GM19467 (cell line): Measurements from ENCODE around the gene PAQR4.

Experiments used
- ATAC-seq: cut with Tn5 transposase; IDR thresholded peaks from one replicate; pipeline ENCODE4 v1.9.1; 2021; ENCODE audit warnings: mild to moderate bottlenecking, moderate library complexity; ENCODE audit not compliant: unreplicated experiment

The PAQR4 gene

GRCh38 chr16:3003582-3004270 lies 34.6 kb downstream of the PAQR4 start:
- peak; percentile 92 for ATAC-seq

DNA sequence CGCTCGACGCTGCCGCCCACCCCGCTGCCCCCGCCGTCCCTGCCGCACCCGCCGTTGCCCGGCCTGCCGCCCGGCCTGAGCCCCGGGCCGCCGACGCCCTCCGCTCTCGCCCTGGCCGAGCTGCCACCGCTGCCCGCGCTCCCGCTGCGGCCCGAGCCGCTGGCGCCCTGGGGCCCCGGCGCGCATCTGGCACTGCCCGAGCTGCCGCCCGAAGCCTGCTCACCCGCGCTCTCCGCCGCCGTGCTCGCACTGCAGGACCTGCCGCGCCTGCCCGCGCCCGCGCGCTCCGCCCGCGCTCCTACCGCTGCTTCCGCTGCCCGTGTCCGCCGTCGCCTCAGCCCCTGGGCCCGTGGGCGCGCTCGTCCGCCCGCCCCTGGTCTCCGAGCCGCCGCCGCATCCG lies 35.2 kb downstream of the PAQR4 start:
- ATAC-seq: peak; percentile 9

GRCh38 chr16:3004781-3005284 lies 35.7 kb downstream of the PAQR4 start:
- ATAC-seq: no peak

DNA sequence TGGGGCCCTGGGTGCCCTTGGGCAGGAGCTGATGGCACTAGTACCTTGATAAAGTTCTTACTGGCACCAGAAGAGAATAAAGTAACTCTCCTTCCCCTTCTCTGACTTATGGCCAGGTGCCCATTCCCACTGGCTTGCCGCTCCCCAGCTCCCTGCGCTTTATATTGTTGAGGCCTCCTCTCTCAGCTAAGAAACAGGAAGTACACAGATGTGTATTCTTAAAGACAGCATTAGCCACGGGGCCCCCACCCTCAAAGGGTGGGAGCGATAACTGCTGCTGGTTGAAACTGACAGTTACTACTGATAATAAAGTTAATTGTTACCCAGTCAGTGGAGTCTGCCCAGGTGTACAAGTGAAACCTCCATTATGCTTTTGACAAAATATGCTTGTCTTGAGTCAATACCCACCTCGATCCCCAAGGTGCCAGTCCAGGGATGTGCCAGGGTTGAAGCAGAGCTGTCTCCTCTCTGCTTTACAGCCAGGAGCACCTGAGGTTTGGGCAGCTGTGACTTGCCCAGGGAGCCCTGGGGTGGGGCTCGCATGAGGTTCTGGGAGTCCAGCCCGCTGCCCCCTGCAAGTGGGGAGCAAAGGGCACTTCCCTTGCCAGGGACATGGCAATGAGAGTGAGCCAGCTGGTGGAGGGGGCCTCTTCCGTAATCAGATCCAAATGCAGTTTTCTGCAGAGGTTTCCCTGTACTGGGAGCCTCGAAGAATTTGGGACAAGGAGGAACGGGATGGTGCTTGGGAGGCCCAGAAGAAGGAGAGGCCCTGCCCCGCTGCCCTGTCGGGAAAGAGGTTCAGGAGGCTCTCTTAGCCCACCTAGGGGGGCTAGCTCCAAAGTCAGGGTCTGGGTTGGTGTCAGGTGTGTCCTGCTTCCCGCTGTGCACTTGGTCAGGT lies 38.2 kb downstream of the PAQR4 start:
- no peak for ATAC-seq

DNA sequence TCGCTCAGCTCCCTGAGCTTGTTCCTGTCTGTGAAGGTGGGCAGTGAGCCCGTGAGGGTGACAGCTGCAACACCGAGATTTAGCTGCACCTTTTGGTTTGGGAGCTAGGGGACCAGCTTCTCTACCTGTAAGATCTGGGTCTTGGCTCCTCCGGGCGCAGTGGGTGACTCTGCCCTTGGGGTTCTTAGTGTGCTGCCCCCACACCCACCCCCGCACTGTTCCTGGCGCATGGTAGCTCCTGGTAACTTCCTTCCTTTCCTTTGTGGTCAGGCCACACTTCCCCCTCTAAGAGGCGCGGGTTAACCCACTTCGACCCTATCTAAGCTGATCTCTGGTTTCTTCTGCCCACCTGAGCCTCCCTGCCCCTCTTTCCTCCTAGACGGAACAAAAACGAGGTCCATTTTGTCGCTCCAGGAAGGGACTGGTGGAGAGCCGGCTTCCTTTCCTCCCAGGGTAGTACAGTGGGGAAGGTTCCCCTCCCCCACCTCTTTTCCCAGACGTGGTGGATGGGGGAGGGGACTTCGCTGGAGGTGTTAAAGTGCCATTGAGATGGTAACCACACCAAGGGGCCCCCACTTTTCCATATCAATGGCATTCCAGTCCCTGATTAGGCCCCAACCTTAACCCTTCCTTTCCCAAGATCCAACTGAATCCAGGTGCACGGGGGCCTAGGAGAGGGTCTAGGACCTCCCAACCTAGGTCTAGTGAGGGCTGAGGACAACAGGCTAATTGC lies 39.0 kb downstream of the PAQR4 start:
- no peak for ATAC-seq

DNA sequence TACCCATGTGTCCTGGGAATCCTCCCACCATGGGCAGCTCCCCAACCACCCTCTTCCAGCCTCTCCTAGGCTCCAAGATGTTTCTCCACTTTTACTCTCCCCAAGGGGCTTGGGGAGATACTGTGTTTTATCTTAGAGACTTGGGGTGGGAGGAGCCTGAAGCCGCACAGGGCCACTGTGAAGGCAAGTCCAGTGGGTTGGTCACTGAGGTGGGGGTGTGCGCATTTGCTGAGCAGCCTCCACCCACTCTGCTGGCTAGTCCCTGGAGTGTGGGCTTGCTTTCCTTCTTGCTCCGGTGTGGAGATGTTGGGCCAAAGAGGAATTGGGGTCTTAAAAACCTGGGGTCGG lies 39.5 kb downstream of the PAQR4 start:
- no peak for ATAC-seq

- ATAC-seq: no peak
Measured at GRCh38 chr16:3009568-3010390, 40.6 kb downstream of the PAQR4 start.

DNA sequence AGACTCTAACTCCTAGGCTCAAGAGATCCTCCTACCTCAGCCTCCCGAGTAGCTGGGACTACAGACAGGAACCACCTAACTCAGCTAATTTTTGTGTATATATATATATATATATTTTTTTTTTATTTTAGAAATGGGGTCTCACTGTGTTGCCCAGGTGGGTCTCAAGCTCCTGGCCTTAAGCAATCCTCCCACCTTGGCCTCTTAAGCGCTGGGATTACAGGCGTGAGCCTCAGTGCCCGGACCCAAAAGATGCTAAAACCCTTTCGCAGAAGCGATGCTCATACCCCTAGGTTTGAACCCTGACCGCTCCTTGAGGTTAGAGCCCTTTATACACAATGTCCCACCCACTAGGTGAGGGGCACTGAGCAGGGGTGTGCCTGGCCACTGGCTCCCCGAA lies 41.4 kb downstream of the PAQR4 start:
- ATAC-seq: no peak

GRCh38 chr16:3012246-3012645 lies 43.1 kb downstream of the PAQR4 start:
- no peak for ATAC-seq

DNA sequence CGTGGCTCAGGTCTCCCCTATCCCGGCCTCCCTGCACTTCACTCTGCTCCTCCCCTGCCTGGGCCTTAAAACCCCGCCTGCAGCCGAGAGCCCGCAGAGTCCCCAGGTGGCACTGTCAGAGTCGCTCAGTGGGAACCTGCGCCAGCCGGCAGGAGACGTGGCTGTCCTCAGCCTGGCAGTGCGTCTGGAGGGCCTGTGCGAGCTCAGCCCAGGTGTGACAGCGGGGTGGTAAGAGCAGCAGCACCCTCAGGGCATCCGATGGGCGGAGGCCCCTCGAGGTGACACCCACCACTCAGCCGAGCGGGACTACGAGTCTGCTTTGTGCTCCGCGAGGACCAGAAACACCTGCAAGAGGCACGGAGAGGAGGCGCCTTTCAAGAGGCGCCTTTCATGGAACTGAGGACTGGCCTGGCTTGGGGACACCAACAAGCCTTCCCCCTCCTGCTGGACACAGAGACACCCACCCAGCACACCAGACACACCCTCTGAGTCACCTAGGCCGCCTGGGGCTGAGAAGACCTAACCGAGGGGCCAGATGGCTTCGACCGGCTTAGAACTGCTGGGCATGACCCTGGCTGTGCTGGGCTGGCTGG lies 43.8 kb downstream of the PAQR4 start, which contains the start of gene CLDN9:
CLDN9 (plus strand) TSS at position 96 of the 593 bp plus-strand sequence; CDS start at position 536, 440 bp downstream.
- ATAC-seq: no peak

- no peak for ATAC-seq
Measured at GRCh38 chr16:3013491-3013951, 44.4 kb downstream of the PAQR4 start.

DNA sequence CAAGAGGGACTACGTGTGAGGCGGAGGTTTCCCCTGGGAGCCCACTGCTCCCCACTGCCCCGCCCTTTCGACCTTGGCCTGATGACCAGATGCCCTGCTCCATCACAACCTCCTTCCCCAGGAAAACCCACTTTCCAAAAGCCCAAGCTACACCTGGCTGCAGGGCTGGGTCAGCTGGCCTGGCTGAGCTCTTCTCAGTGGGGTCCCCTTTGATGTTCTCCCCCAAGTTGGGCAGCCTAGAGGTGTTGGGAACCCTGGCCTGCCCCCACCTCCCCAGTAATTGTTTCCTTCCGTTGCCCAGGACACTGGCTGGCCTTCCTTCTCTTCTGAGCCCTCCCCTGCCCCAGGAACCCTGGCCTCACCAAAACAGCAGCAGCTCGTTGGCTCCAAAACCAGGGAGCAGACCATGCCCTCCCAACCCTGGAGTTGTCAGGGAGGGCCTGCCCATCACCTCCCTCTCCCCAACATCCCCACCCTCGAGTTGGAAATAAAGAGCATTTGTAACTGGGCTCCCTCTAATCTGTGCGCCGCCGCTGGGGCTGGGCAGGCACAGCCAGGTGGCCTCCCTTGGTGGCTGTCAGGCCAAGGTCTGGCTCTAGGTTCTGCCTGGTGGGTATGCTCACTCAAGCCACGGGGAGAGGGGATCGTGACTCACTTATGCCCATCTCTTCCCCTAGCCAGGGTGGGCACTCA lies 45.0 kb downstream of the PAQR4 start:
- ATAC-seq: no peak

DNA sequence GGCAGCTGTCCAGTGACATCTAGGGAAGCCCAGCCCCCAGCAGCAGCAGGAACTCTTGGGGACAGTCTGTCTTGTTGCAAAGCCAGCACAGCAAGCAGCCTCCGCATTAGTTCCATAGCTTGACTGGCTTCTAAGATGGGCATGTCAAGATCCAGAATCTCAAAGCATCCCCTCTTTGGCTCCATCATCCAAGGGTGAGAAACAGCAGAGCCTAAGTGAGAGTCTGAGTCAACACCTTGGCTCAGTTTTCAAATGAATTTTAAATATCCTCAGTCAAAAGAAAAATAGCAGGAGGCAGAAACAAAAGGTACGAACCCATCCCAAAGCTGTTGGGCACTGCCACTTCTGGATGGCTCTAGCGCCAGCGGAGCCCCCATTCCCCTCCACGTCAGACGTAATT lies 45.8 kb downstream of the PAQR4 start:
- no peak for ATAC-seq

DNA sequence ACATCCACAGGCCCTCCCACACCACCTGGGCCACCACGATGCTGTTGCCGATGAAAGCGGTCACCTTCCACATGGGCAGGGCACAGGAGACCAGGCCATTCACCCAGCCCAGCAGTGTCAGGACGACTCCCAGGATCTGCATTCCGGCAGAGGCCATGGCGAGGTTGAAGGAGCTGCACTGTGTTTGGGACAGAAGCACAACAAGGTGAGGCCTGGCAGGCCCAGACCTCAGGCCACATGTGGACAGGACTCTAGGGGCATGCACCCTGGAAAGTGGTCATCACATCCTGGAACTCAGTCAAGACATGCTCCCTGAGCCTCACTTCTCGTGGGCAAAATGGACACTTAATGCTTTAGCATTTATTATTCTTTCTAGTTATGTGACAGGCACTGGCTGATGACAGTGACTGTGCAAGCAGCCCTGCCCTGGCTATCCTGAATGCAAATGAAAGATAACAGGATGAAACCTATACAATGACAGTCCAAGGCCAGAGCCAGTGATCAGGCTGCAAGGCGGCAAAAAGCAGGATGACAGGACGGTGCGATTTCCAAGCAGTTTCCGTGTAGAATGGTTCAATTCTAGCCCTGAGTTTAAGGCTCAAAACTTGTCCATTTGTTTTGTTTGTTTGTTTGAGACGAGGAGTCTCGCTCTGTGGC lies 46.8 kb downstream of the PAQR4 start:
- ATAC-seq: no peak

DNA sequence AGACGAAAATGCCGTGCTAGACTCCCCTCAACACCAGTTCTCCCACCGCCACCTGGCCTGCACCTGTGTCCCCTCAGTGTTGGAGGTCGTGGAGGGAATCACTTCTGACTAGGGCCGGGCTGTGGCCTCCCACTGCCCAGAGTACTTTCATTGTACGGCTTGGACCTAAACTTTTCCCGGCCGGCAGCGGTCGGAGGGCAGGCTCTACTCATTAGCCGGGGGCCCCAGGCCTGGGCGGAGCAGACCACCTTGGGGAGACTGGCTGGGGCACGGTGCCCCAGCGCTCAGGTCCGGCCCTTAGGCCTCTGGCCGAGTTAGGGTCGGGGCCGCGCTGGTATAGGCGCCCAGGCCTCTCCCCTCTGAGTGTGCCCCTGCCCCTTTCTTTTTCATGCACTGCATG lies 48.2 kb downstream of the PAQR4 start:
- no peak for ATAC-seq

- no peak for ATAC-seq
Measured at GRCh38 chr16:3017794-3018506, 48.8 kb downstream of the PAQR4 start, which contains the start of gene CLDN6. CLDN6 (minus strand) TSS chr16:3018183; CDS start chr16:3016021, 2,162 bp downstream.

DNA sequence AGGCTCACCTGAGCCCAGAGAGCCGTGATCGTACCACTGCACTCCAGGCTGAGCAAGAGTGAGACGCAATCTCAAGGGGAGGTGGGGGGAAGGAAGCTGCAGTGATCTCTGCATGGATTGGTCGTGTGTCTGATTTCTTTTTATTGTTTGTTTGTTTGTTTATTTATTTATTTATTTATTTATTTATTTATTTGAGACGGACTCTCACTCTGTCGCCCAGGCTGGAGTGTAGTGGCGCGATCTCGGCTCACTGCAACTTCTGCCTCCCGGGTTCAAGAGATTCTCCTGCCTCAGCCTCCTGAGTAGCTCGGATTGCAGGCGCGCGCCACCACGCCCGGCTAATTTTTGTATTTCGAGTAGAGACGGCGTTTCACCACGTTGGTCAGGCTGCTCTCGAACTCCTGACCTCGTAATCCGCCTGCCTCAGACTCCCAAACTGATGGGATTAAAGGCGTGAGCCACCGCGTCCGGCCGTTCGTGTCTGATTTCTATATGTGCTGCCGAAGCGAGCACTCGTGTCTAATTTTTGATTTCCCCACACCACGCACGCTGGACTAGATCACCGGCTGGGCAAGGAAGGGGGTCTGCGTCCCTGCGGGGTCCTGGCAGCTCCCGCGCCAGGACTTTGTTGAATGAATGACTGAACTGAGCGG lies 50.6 kb downstream of the PAQR4 start:
- no peak for ATAC-seq

- ATAC-seq: no peak
Measured at GRCh38 chr16:3020247-3020603, 51.1 kb downstream of the PAQR4 start, which contains the start of gene TNFRSF12A. TNFRSF12A (plus strand) TSS chr16:3020368; CDS start chr16:3020398, 30 bp downstream.
